ENCODE results near the gene ASB10.

- TF ChIP-seq JUN (IDR thresholded peaks at IDR 0.05) (no peak), SMC3 (IDR thresholded peaks at IDR 0.05) (no peak), RFX5 (IDR thresholded peaks at IDR 0.05) (no peak), ATOH8 (CRISPR knock-in tag; IDR thresholded peaks at IDR 0.05; ENCODE audit: low read depth) (no peak), USF2 (IDR thresholded peaks at IDR 0.05) (no peak)
- TF ChIP-seq, protein P1, sequence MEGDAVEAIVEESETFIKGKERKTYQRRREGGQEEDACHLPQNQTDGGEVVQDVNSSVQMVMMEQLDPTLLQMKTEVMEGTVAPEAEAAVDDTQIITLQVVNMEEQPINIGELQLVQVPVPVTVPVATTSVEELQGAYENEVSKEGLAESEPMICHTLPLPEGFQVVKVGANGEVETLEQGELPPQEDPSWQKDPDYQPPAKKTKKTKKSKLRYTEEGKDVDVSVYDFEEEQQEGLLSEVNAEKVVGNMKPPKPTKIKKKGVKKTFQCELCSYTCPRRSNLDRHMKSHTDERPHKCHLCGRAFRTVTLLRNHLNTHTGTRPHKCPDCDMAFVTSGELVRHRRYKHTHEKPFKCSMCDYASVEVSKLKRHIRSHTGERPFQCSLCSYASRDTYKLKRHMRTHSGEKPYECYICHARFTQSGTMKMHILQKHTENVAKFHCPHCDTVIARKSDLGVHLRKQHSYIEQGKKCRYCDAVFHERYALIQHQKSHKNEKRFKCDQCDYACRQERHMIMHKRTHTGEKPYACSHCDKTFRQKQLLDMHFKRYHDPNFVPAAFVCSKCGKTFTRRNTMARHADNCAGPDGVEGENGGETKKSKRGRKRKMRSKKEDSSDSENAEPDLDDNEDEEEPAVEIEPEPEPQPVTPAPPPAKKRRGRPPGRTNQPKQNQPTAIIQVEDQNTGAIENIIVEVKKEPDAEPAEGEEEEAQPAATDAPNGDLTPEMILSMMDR (IDR thresholded peaks at IDR 0.05) = no peak
Measured at GRCh38 chr7:151213826-151214225, 26.8 kb upstream of the ASB10 start.

Measured in A549 (cell line).